HG03432 (cell line): Measurements from ENCODE around the gene TM4SF5.

Experiments
- ATAC-seq: cut with Tn5 transposase; IDR thresholded peaks from one replicate; pipeline ENCODE4 v1.9.1; 2021; ENCODE audit warnings: mild to moderate bottlenecking, moderate library complexity; ENCODE audit not compliant: unreplicated experiment

Gene TM4SF5

DNA sequence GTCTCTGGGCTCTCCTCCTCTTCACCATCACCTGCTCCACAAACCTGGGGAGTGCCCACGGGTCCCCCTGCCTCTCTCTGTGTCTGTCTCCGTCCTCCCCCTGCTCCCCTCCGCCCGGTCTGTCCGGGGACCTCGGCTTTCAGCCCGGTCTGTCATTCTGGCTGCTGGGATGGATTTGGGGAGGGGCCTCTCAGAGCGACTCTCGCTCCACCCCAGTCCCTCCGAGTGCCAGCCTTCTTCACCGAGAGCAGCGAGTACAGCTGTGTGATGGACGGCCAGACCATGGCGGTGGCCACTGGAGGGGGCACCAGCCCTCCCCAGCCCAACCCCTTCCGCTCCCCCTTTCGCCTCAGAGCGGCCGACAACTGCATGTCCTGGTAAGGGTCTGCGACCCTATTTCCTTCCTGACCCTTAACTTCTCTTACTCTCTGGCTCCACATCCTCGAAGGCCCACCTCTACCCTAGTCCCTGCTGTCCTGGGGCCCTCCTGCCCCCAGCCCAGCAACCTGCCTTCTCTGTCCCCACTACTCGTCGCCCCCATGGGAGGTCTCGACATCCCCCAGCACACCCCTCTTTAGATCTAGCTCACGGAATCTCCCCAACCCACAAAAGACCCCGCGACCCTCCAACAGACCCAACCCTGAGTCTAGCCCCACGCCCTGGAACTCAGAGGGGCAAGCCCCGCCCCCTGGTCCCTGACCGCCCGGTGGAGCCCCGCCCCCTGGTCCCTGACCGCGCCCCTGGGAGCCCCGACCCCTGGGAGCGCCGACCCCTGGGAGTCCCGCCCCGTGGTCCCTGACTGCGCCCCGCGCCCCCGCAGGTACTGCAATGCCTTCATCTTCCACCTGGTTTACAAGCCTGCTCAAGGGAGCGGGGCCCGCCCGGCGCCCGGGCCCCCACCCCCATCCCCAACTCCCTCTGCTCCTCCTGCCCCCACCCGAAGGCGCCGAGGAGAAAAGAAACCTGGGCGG lies 26.4 kb upstream of the TM4SF5 start:
- ATAC-seq: no peak

DNA sequence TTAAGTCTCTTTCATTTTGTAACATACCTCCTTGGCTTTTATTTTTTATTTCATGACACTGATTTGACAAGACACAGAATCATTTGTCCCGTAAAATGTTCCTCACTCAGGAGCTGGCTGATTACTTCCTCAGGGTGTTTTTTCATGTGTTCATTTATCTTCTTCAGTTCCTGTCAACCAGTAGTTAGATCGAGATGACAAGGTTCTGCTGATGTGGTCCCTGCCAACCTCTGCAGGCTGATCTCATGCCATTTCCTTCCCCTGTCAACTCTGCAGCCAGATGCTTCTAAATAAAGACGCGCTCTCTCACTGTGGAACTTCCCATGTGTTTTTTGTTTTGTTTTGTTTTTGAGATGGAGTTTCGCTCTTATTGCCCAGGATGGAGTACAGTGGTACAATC lies 23.8 kb upstream of the TM4SF5 start:
- no peak for ATAC-seq

DNA sequence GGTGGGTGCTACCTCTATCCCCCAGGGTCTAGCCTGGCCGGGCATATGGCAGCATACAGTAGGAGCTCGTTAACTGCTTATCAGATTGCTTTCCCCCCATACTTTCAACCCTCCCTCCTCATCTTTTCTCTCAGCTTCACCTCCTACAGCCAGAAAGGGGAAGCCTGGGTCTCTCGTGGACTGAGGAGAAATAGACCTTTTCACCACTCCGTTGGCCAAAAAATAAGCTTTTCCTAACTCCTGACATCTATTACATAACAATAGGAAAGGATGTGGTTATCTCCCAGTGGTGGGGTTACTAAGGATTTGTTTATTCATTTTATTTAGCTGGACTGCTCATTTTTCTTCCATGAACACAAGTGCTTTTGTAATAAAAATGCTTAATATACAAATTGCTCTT lies 23.0 kb upstream of the TM4SF5 start:
- ATAC-seq: no peak

DNA sequence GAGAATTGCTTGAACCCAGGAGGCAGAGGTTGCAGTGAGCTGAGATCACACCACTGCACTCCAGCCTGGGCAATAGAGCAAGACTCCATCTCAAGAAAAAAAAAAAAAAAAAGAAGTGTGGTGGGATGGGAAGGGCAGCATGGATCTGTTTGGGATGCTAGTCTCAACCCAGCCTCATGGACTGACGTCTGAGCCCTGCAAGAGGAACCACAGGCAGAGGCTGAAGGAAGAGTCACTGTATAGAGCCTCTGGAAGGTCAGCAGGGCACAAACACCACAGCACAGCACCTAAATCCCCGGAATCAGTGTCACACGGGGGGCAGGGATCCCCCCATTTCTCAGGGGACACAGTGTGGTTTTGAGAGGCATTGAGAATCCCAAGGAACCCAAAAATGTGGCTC lies 21.1 kb upstream of the TM4SF5 start:
- ATAC-seq: no peak

DNA sequence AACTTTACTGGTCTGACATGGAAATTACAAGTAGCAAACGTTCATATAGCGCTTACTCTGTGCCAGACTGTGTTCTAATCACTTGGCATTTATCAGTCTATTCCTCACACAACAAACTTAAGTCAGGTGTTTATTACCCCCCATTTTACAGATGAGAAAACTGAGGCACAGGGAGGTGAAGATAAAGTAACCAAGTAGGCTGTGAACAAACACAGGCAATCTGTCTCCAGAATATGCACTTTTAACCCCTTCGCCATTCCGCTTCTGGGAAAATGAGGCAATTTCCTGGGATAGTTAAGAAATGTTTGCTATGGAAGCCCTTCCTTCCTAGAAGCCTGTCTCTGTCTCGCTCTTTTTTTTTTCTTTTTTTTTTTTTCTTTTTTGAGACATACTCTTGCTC lies 19.8 kb upstream of the TM4SF5 start:
- no peak for ATAC-seq

DNA sequence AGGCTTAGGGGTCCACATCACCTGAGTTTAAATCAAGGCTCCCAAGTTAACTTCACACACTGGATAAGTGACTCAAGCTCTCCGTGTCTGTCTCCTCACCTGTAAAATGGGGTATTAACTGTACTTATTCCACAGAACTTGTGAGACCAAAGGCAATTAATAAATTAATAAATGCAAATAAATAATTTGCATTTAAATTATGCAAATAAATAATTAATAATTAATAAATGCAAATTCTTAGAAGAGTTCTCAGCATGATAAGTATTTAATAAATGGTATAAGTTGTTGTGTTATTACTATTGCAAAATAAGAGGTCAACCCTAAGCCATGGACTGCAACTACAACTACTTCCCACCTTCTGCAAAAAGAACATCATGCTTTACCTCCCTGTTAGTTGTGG lies 18.3 kb upstream of the TM4SF5 start:
- ATAC-seq: no peak

DNA sequence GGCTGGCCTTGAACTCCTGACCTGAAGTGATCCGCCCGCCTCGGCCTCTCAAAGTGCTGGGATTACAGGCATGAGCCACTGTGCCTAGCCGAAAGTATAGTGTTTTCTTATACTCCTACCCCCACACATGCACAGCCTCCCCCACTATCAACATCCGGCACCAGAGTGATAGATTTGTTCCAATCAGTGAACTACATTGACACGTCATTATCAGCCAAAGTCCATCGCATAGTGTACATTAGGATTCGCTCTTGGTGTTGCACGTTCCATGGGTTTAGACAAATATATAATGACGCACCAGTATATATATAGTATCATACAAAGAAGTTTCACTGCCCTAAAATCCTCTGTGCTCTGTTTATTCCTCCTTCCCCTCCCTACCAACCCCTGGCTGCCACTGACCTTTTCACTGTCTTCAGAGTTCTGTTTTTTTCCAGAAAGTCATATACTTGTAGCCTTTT lies 11.9 kb upstream of the TM4SF5 start:
- no peak for ATAC-seq

DNA sequence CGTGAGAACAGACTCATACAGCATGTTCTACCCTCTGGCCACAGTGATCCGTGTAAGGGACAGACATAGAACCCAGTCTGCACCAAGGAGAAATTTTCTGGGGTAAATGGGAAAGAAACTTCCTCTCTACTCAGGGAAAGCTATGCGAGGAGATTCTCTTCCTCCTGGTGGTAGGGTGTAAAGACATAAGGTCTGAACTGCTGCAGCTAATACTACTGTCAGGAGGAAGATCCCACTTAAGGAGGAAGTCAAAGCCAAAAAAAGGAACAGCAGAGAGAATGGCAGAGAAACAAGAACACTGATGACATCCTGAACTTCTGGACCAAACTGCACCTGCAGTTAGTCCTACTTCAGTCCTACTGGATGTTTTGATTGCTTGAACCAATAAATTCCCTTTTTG lies 7.1 kb upstream of the TM4SF5 start:
- no peak for ATAC-seq

DNA sequence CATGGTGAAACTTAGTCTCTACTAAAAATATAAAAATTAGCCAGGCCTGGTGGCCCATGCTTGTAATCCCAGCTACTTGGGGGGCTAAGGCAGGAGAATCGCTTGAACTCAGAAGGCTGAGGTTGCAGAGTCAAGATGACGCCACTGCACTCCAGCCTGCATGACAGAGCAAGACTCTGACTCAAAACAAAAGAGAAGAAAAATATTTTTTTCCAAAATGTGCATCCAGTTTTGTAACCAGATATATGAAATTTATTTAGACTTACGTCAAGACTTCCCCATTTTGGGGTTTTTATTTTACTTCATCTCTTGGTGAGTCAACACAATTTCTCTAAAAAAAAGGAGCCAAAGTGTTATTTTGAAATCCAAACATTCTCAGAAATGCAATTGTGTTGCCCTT lies 5.5 kb upstream of the TM4SF5 start:
- ATAC-seq: no peak

DNA sequence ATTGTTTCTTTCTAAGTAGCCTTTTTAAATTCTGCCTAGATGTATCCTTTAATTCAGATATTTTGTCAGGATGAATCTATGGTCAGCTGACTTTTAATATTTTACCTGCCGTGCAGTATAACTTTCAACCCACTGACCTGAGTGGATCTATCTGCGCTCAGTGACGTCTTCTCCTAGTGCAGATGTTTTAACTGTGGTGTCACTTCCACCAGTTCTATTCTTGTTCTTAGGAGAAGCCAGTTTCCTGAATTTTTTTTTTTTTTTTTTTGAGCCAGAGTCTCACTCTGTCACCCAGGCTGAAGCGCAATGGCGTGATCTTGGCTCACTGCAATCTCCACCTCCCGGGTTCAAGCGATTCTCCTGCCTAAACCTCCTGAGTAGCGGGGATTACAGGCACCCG lies 5.0 kb upstream of the TM4SF5 start:
- ATAC-seq: no peak

DNA sequence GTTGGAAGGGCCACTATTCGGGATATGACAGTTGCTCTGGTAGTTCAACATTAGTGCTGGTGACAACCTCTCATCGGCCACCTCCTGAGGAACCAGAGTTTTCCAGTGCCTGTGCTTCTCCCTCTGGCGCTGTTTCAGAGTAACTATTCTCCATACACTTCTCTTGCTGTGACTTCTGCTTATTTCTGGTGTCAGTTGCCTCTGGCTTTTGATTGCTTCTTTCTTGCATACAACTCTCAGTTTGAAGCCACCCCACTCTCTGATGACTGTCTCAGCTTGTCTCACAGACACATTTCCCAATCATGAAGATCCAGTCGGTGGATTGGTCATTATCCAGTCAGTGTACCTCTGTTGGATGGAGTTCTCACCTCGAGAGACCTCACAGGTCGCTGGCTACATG lies 3.4 kb upstream of the TM4SF5 start:
- no peak for ATAC-seq

DNA sequence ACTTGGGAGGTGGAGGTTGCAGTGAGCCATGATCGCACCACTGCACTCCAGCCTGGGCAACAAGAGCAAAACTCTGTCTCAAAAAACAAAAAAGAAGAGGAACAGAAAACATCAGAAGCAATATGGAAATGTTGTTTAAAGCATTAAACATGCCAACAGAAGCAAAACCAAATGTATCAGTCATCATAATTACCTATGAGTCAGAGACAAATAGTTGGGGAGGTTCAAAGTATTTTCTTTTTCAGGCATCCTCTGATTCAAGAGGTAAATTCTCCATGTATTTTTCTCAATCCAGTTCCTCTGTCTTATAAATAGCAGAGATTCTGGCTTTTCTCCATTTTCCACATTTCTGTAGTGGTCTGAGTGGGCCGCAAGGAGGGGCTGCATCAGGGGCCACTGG lies 2.1 kb upstream of the TM4SF5 start:
- ATAC-seq: no peak

DNA sequence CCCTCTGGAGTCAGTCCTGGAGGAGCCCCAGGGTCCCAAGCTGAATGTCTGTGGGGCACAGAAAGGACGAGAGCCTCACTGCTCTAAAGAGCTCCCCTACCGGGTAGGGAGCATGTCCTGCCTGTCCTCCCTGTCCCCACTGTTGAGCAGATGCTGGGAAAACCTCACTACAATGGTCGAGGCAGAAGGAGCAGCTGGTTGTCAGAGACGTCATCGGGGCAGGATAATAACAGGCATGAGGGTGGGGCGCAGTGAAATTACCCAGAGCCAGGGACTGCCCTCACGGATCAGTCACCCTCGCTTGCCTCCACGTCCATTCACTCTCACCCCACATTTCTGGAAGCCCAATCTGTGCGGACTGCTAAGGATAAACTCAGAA lies 538 bp downstream of the TM4SF5 start:
- no peak for ATAC-seq

DNA sequence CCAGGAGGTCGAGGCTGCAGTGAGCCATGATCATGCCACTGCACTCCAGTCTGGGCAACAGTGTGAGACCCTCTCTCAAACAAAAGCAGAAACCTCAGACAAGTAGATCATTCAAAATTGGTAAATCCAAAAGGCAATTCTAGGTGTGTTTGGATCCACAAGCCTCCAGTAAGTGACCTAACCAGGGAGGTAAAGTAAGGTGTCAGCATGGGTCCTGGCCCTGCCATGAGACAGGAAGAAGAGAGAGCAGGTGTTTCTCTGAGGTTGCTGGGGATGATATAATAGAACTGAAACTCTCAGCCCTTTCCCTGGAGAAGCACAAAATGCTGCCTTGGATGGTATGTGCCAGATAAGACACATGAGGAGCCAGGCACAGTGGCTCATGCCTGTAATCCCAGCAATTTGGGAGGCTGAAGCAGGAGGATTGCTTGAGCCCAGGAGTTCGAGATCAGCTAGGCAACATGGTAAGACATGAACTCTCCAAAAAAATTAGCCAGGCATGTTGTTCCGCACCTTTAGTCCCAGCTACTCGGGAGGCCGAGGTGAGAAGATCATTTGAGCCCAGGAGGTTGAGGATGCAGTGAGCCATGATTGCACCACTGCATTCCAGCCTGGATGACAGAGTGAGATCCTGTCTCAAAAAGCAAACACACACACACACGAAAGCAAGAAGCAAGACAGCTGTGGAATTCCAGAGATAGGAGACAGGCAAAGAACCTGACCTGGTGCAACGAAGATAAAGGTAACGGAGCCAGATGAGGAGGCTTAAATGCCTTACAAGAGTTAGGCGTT lies 6.5 kb downstream of the TM4SF5 start:
- no peak for ATAC-seq

DNA sequence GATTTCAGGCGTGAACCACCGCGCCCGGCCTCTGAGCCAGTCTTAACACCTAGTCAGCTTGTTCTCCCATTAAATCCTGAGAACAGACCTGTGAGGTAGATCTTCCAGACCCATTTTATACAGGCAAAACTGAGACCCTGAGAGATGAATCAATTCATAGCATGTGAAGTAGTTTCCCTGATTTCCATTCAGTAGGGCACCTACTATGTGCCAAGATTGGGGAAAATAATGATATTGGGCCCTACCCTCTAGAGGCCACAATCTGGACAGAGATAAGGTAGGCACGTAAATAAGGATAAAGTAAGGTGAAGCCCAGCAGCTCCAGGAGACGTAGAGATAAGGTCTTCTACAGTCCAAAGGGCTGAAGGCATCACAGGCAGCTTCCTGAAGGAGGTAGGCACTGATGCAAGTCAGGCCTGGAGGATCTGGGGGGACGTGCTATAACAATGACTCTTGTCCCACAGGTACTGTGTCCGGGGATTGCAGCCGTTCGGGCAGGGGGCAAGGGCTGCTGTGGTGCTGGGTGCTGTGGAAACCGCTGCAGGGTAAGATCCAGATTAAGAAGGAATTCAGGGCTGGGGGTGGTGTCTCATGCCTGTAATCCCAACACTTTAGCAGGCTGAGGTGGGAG lies 8.8 kb downstream of the TM4SF5 start:
- ATAC-seq: no peak

DNA sequence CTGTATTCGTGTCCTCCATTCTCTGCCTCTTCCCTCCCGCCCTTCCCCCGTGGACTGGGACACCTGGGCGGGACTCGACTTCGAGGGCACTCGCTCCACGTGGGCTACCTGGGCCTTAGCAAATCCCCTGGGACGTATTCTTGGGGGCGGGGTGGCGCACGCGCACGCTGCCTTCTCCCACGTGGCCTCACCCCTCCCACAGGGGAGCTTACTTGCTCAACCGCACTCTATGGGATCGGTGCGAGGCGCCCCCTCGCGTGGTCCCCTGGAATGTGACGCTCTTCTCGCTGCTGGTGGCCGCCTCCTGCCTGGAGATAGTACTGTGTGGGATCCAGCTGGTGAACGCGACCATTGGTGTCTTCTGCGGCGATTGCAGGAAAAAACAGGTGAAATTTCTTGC lies 11.0 kb downstream of the TM4SF5 start:
- ATAC-seq: no peak

DNA sequence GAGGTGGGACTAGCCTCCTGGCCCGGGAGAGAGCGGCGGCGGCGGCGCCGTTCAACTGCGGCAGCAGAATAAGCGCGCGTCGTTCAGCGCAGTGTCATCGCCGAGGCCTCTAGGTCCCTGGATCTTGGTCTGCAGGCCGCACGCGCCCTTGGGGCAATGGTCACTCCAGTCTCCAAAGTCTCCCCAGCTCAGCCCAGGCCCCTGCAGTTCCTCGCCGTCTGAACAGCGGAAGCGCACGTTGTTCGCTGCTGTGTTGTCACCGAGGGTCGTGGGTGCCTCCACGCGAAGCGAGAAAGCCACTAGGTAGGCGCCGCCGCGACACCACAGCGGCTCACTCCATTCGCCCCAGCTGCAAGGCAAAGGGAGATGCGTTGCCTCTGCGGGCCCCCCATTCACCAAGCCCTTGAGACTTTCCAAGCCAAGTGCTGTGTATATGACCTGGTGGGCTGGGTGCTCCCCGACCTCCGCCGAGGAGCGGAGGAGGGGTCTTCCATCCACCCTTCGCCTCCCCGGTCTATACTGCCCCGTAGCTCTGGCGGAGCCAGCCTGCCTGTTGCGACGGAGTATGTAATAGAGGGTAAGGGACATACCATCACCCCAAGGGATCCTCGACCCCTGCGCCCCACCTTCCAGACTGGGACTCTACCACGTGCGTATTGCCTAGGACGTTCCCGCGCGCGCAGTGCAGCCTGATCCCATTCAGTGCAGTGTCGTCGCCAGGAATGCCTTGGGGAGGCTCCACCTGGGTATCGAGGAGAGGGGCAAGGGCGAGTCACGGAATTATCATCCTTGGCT lies 13.8 kb downstream of the TM4SF5 start:
- ATAC-seq: no peak

DNA sequence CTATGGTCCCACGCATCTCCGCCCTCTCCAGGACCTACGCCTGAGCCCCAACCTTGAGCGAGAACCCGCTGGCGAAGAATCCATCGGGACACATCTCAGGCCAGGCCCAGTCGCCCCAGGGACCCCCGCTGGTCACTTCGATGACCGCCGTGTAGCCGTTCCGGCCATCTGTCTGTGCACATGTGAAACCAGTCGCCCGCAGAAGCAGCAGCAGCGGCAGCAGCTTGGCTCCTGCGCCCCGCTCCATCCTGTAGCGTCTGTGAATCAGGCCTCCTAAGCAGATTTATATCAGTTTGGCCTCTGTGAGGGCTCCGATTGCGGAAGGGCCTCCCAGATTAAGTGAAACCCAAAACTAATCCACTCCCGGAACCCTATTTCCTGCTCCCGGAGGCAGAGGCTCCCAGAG lies 14.4 kb downstream of the TM4SF5 start, which contains the start of gene VMO1:
Gene VMO1, minus strand, starts transcription at position 259 of the 406 bp plus-strand sequence. Its CDS starts 12 bp downstream, at position 247.
- ATAC-seq: no peak

DNA sequence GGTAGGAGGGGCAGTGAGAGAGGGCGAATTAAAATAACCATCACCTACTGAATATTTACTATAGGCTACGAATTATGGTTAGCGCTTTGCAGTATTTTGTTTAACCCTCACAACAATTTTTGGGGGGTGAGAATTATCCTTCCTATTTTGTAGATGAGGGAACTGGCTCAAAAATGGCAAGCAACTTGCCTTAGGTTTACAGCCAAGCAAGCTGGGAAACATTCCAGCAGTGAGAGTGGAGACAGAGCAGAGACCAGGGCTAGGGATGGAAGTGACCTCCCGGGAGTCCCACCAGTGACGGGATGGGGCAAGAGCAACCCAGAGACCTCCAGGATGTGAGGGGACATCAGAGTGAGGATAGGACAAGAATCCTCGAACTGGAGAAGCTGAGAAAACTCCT lies 14.8 kb downstream of the TM4SF5 start:
- ATAC-seq: no peak

DNA sequence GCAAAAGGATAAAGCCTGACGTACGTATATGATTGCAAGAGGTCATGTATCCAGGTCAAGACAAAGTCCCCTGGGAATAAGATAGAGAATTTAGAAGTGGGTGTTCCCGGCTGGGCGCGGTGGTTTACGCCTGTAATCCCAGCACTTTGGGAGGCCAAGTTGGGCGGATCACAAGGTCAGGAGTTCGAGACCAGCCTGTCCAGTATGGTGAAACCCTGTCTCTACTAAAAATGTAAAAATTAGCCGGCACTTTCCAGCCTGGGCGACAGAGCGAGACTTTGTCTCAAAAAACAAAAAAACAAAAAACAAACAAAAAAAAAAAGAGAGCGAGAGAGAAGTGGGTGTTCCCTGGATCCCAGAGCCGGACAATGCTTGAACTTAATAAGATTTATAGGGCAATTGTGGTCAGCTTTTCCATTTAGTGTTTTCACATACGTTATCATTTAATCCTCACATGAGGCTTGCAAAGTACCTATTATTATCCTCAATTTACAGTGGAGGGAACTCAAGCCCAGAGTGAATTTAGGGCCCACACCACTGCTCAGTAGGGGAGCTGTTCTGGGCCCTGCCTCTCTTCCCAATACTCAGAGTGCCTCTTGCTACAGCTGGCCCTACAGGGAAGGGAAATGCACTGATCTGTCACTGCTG lies 16.6 kb downstream of the TM4SF5 start:
- no peak for ATAC-seq
